IMR-90 (cell line): ENCODE data around the gene FADS2. TPM values are rescaled to one million over a fixed set of nuclear protein-coding genes. Genes with fewer than 3 reads are reported as not detected.
A peak's percentile ranks its signal among the peaks of the same experiment; 100 is the strongest.

Experiments used
- ATAC-seq: fragments of 200-7000 bp; cut with Tn5 transposase; 2 replicates; pipeline ENCODE4 v1.9.1; 2020; ENCODE audit warnings: low read depth, mild to moderate bottlenecking, moderate library complexity
- BruUV-seq: library from RNA; stranded (reverse); fragments of 400-500 nt; replicated peaks from 2 replicates; lab custom pipeline; 2021; lab: Mats Ljungman, UMichigan
- CTCF ChIA-PET: fragments of 300-600 bp; formaldehyde crosslinking; extraction: SDS; loops from one replicate; lab custom pipeline; 2021; ENCODE audit warnings: antibody characterized with exemption; lab: Yijun Ruan, JAX
- POLR2A ChIA-PET: fragments of 300-600 bp; sonication (Branson Sonifier 250); formaldehyde crosslinking; loops from one replicate; lab custom pipeline; 2022; ENCODE audit warnings: antibody characterized with exemption; ENCODE audit not compliant: unreplicated experiment; lab: Charles Lee
- DNase-seq: peaks from one replicate; pipeline ENCODE4 v3.0.0; 2013
- H2AFZ ChIP-seq: replicated peaks from 2 replicates; pipeline ENCODE3; 2013; ENCODE audit warnings: low read length, mild to moderate bottlenecking; ENCODE audit not compliant: poor library complexity
- H2AK5ac ChIP-seq: 2 replicates; pipeline ENCODE4 v1.6.1; 2013; ENCODE audit warnings: low read depth, low read length, inconsistent platforms
- H2AK9ac ChIP-seq: replicated peaks from 2 replicates; pipeline ENCODE3; 2013; ENCODE audit warnings: mild to moderate bottlenecking, low read depth, low read length, moderate library complexity; ENCODE audit not compliant: poor library complexity
- H2BK120ac ChIP-seq: 2 replicates; pipeline ENCODE4 v1.6.1; 2013; ENCODE audit warnings: low read depth, low read length, inconsistent platforms
- H2BK15ac ChIP-seq: 3 replicates; pipeline ENCODE4 v1.6.1; 2013; ENCODE audit warnings: low read depth, low read length, inconsistent platforms
- H2BK20ac ChIP-seq: 2 replicates; pipeline ENCODE4 v1.6.1; 2013; ENCODE audit warnings: low read depth, mild to moderate bottlenecking, inconsistent platforms, low read length, moderate library complexity
- H2BK5ac ChIP-seq: 2 replicates; pipeline ENCODE4 v1.6.1; 2013; ENCODE audit warnings: mild to moderate bottlenecking, low read depth, low read length, inconsistent platforms; ENCODE audit not compliant: poor library complexity, severe bottlenecking
- H3K14ac ChIP-seq: replicated peaks from 2 replicates; pipeline ENCODE4 v1.6.1; 2013; ENCODE audit warnings: low read depth, low read length, inconsistent platforms
- H3K18ac ChIP-seq: 2 replicates; pipeline ENCODE4 v1.6.1; 2013; ENCODE audit warnings: low read depth, low read length, control low read depth
- H3K23ac ChIP-seq: 2 replicates; pipeline ENCODE4 v1.6.1; 2013; ENCODE audit warnings: low read depth, low read length, inconsistent platforms
- H3K27ac ChIP-seq: 2 replicates; pipeline ENCODE4 v1.5.1; 2013; ENCODE audit warnings: mild to moderate bottlenecking, control low read depth, low read length; ENCODE audit not compliant: insufficient read depth
- H3K27me3 ChIP-seq: 2 replicates; pipeline ENCODE4 v1.6.1; 2013; ENCODE audit warnings: low read length; ENCODE audit not compliant: control insufficient read depth, insufficient read depth
- H3K36me3 ChIP-seq: 2 replicates; pipeline ENCODE4 v1.6.1; 2013; ENCODE audit warnings: low read length, mixed read lengths; ENCODE audit not compliant: control insufficient read depth, insufficient read depth
- H3K4ac ChIP-seq: 2 replicates; pipeline ENCODE4 v1.6.1; 2013; ENCODE audit warnings: low read depth, low read length, inconsistent platforms
- H3K4me1 ChIP-seq: 2 replicates; pipeline ENCODE4 v1.6.1; 2013; ENCODE audit warnings: low read length, mixed read lengths; ENCODE audit not compliant: control insufficient read depth, insufficient read depth
- H3K4me2 ChIP-seq: 2 replicates; pipeline ENCODE4 v1.6.1; 2013; ENCODE audit warnings: low read depth, mild to moderate bottlenecking, control low read depth, low read length, moderate library complexity
- H3K4me3 ChIP-seq: 2 replicates; pipeline ENCODE4 v1.5.1; 2013; ENCODE audit warnings: low read depth, mild to moderate bottlenecking, control low read depth, low read length, moderate library complexity; ENCODE audit not compliant: insufficient read depth
- H3K56ac ChIP-seq: 2 replicates; pipeline ENCODE4 v1.6.1; 2013; ENCODE audit warnings: low read length, inconsistent platforms; ENCODE audit not compliant: insufficient read depth; ENCODE audit errors: extremely low read depth
- H3K79me1 ChIP-seq, 2 experiments: 2 replicates each; pipeline ENCODE4 v1.6.1; 2013; ENCODE audit warnings: low read length in 2 of 2, inconsistent platforms in 1 of 2, low read depth in 1 of 2
- H3K9ac ChIP-seq: 2 replicates; pipeline ENCODE4 v1.6.1; 2013; ENCODE audit warnings: low read depth, low read length, control low read depth
- H3K9me1 ChIP-seq: 2 replicates; pipeline ENCODE4 v1.6.1; 2013; ENCODE audit warnings: low read length, inconsistent platforms; ENCODE audit not compliant: insufficient read depth
- H3K9me3 ChIP-seq: 2 replicates; pipeline ENCODE4 v1.6.1; 2013; ENCODE audit warnings: low read length; ENCODE audit not compliant: control insufficient read depth, insufficient read depth
- H4K20me1 ChIP-seq: 2 replicates; pipeline ENCODE4 v1.6.1; 2013; ENCODE audit warnings: low read length, inconsistent platforms; ENCODE audit not compliant: insufficient read depth
- H4K5ac ChIP-seq: 2 replicates; pipeline ENCODE4 v1.6.1; 2013; ENCODE audit warnings: mild to moderate bottlenecking, low read depth, low read length, control low read depth
- H4K8ac ChIP-seq, 2 experiments: 2 replicates each; pipeline ENCODE4 v1.6.1; 2013; ENCODE audit warnings: low read depth in 2 of 2, low read length in 2 of 2, control low read depth in 1 of 2, inconsistent platforms in 1 of 2
- H4K91ac ChIP-seq: 2 replicates; pipeline ENCODE4 v1.6.1; 2013; ENCODE audit warnings: low read depth, low read length, inconsistent platforms; ENCODE audit not compliant: insufficient read depth
- BHLHE40 ChIP-seq: fragments of 150-350 bp; IDR thresholded peaks from 2 replicates; pipeline ENCODE4 v1.6.1; 2016; ENCODE audit warnings: mild to moderate bottlenecking, low read depth, low read length
- CEBPB ChIP-seq: IDR thresholded peaks from 2 replicates; pipeline ENCODE4 v1.6.1; 2012; ENCODE audit warnings: low read depth, low read length, improper control_type of control experiment
- CHD1 ChIP-seq: IDR thresholded peaks from 2 replicates; pipeline ENCODE4 v1.6.1; 2012; ENCODE audit warnings: low read depth, low read length, improper control_type of control experiment
- FOS ChIP-seq: fragments of 150-350 bp; IDR thresholded peaks from 2 replicates; pipeline ENCODE4 v1.6.1; 2016; ENCODE audit warnings: low read depth, low read length
- MAFK ChIP-seq: IDR thresholded peaks from 2 replicates; pipeline ENCODE4 v1.6.1; 2012; ENCODE audit warnings: low read depth, low read length, improper control_type of control experiment
- MAZ ChIP-seq: IDR thresholded peaks from 2 replicates; pipeline ENCODE4 v1.6.1; 2012; ENCODE audit warnings: low read depth, mild to moderate bottlenecking, low read length, improper control_type of control experiment, moderate library complexity, borderline replicate concordance
- MXI1 ChIP-seq: IDR thresholded peaks from 2 replicates; pipeline ENCODE4 v1.6.1; 2012; ENCODE audit warnings: low read depth, mild to moderate bottlenecking, low read length, moderate library complexity, borderline replicate concordance
- NFE2L2 ChIP-seq: fragments of 150-350 bp; IDR thresholded peaks from 2 replicates; pipeline ENCODE4 v1.6.1; 2016; ENCODE audit warnings: low read depth, mild to moderate bottlenecking, low read length
- POLR2A ChIP-seq: IDR thresholded peaks from 2 replicates; pipeline ENCODE4 v1.6.1; 2012; ENCODE audit warnings: mild to moderate bottlenecking, low read depth, low read length
- RAD21 ChIP-seq: IDR thresholded peaks from 2 replicates; pipeline ENCODE4 v1.6.1; 2012; ENCODE audit warnings: low read length, improper control_type of control experiment
- RCOR1 ChIP-seq: IDR thresholded peaks from 2 replicates; pipeline ENCODE4 v1.6.1; 2012; ENCODE audit warnings: mild to moderate bottlenecking, low read length, improper control_type of control experiment; ENCODE audit not compliant: insufficient replicate concordance
- RFX5 ChIP-seq: IDR thresholded peaks from 2 replicates; pipeline ENCODE4 v1.8.0; 2012; ENCODE audit warnings: low read depth, mild to moderate bottlenecking, low read length, moderate library complexity
- SMC3 ChIP-seq: fragments of 150-350 bp; IDR thresholded peaks from 2 replicates; pipeline ENCODE4 v1.6.1; 2016; ENCODE audit warnings: low read depth, mild to moderate bottlenecking, antibody characterized with exemption, low read length, moderate library complexity
- WGBS, 2 experiments: methylation state at CpG; one replicate each; pipeline versions ENCODE4 v1.1.5 to v1.1.7; 2013; ENCODE audit warnings: missing lambda C conversion rate in 2 of 2; ENCODE audit not compliant: insufficient read length in 1 of 2; ENCODE audit errors: extremely low coverage in 2 of 2; 5-methylcytosine and 5-hydroxymethylcytosine counted together
- dilution Hi-C: fragments of 300-500 bp; cut with HindIII; formaldehyde crosslinking; loops from one replicate; pipeline ENCODE4 v1.14.3; 2018; ENCODE audit warnings: low sequenced_read_pairs; ENCODE audit not compliant: unreplicated experiment
- in situ Hi-C: fragments of 300-500 bp; cut with MboI; formaldehyde crosslinking; loops from 3 replicates; pipeline ENCODE4 v1.14.3; 2019; ENCODE audit warnings: low sequenced_read_pairs, inconsistent platforms, mixed read lengths
- intact Hi-C: fragments of 100-400 bp; cut with micrococcal nuclease; formaldehyde crosslinking; loops from 2 replicates; pipeline ENCODE4 v1.10.0; 2022
- polyA plus RNA-seq, 3 experiments: library from polyadenylated mRNA; depleted of rRNA; stranded (reverse); fragments of >200 nt; gene quantifications; 2 replicates each; pipeline ENCODE4 v1.2.3, GENCODE V29; 2012; ENCODE audit warnings: low replicate concordance in 1 of 3
- total RNA-seq: library from RNA; depleted of rRNA; stranded (reverse); fragments of >200 nt; gene quantifications from 2 replicates; pipeline ENCODE4 v1.2.3, GENCODE V29; 2012
- TF ChIP-seq, protein P1 (sequence below): conservative IDR thresholded peaks from 2 replicates; pipeline ENCODE4 v1.5.1; 2012; ENCODE audit warnings: mild to moderate bottlenecking, low read depth, low read length, improper control_type of control experiment
- TF ChIP-seq, protein P2 (sequence below): fragments of 150-350 bp; IDR thresholded peaks from 2 replicates; pipeline ENCODE4 v1.6.1; 2016; ENCODE audit warnings: low read depth, mild to moderate bottlenecking, low read length, moderate library complexity, borderline replicate concordance
- TF ChIP-seq, protein P3 (sequence below): fragments of 150-350 bp; IDR thresholded peaks from 2 replicates; pipeline ENCODE4 v1.6.1; 2017; ENCODE audit warnings: mild to moderate bottlenecking, antibody characterized with exemption, low read length, low read depth

FADS2 gene
- total and polyA plus RNA-seq, 2 of the 4 experiments (the other 2 are of a cell fraction): 33.3 to 88.4 TPM

DNA sequence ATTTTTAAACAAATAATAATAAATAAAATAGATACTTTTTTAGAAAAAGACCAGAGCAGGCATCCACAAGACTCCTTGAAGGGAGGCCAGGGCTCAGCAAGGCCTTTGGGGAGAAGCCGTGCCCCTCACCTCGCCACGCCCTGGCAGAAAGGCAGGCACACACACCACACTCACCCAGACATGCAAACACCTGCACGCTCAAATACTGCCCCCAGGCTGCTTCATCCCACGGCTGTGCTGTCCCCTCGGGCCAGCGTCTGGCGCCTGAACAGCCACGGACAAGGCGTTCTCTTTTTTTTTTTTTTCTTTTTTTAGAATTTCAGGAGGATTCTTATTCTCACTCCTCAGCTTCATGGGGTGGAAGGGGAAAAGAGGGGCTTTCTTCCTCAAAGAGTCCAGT lies 61.7 kb downstream of the FADS2 start:
- H2BK15ac ChIP-seq: no peak overlapping the region
- BruUV-seq: no TSS peak
- no peak overlapping the region for H4K5ac ChIP-seq
- ChIA-PET POLR2A (no interaction called here), CTCF (no interaction called here)
- H3K9me1 ChIP-seq: peaks cover 10% of the 10 kb centered on the region
- no peak for TF ChIP-seq RCOR1
- no peak for TF ChIP-seq CHD1
- TF ChIP-seq, protein P1, sequence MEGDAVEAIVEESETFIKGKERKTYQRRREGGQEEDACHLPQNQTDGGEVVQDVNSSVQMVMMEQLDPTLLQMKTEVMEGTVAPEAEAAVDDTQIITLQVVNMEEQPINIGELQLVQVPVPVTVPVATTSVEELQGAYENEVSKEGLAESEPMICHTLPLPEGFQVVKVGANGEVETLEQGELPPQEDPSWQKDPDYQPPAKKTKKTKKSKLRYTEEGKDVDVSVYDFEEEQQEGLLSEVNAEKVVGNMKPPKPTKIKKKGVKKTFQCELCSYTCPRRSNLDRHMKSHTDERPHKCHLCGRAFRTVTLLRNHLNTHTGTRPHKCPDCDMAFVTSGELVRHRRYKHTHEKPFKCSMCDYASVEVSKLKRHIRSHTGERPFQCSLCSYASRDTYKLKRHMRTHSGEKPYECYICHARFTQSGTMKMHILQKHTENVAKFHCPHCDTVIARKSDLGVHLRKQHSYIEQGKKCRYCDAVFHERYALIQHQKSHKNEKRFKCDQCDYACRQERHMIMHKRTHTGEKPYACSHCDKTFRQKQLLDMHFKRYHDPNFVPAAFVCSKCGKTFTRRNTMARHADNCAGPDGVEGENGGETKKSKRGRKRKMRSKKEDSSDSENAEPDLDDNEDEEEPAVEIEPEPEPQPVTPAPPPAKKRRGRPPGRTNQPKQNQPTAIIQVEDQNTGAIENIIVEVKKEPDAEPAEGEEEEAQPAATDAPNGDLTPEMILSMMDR: no peak
- TF ChIP-seq, protein P2, sequence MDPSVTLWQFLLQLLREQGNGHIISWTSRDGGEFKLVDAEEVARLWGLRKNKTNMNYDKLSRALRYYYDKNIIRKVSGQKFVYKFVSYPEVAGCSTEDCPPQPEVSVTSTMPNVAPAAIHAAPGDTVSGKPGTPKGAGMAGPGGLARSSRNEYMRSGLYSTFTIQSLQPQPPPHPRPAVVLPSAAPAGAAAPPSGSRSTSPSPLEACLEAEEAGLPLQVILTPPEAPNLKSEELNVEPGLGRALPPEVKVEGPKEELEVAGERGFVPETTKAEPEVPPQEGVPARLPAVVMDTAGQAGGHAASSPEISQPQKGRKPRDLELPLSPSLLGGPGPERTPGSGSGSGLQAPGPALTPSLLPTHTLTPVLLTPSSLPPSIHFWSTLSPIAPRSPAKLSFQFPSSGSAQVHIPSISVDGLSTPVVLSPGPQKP: no peak
- no peak for TF ChIP-seq BHLHE40
- no peak for TF ChIP-seq CEBPB
- TF ChIP-seq, protein P3, sequence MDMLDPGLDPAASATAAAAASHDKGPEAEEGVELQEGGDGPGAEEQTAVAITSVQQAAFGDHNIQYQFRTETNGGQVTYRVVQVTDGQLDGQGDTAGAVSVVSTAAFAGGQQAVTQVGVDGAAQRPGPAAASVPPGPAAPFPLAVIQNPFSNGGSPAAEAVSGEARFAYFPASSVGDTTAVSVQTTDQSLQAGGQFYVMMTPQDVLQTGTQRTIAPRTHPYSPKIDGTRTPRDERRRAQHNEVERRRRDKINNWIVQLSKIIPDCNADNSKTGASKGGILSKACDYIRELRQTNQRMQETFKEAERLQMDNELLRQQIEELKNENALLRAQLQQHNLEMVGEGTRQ: no peak
- no peak for TF ChIP-seq RAD21
- TF ChIP-seq POLR2A: no peak
- no peak for TF ChIP-seq MAZ
- TF ChIP-seq NFE2L2: no peak
- TF ChIP-seq MAFK: no peak
- TF ChIP-seq FOS: no peak
- no peak for TF ChIP-seq SMC3
- no peak for TF ChIP-seq RFX5
- TF ChIP-seq MXI1: no peak
- peak overlapping the region; percentile 31 for H2AK9ac ChIP-seq
- H3K4me3 ChIP-seq: peak overlapping the region; percentile 63; the same call in 1 of the 2 replicates
- H3K9me3 ChIP-seq: peaks cover 3% of the 10 kb centered on the region; the same call in 1 of the 2 replicates
- H3K27me3 ChIP-seq: no peaks in the 10 kb centered on the region
- 0 out of 2 replicates have a peak overlapping the region, but pooled peaks have one; percentile 3 for H2BK120ac ChIP-seq
- peak overlapping the region; percentile 87 for H3K4me2 ChIP-seq
- H3K79me1 ChIP-seq: peaks cover 23 to 58% of the 10 kb centered on the region in 2 experiments
- 100% methylated on average over 3 of the region's 10 CpGs; no CpG with 5 or more reads in 1 of the 2 experiments for WGBS, 2 experiments
- in situ Hi-C loops (no loop called here), dilution Hi-C loops (no loop called here), intact Hi-C loops (loop anchor here (2.0 kb wide), 1 partner anchor 93 kb away; no protein-coding TSS in a partner anchor)
- no peak overlapping the region for H3K23ac ChIP-seq
- H3K4ac ChIP-seq: peak overlapping the region; percentile 90; the same call in 1 of the 2 replicates
- H2AK5ac ChIP-seq: peak overlapping the region; percentile 63; the same call in 1 of the 2 replicates
- H3K9ac ChIP-seq: no peak overlapping the region
- peak overlapping the region; percentile 33 for H4K91ac ChIP-seq
- H2BK5ac ChIP-seq: peak overlapping the region; percentile 29
- no peak overlapping the region for H3K56ac ChIP-seq
- H2BK20ac ChIP-seq: no peak overlapping the region
- H4K20me1 ChIP-seq: peaks cover 15% of the 10 kb centered on the region; the same call in 1 of the 2 replicates
- ATAC-seq: no peak
- H3K14ac ChIP-seq: no peak overlapping the region
- H2AFZ ChIP-seq: no peak overlapping the region
- H3K4me1 ChIP-seq: peaks cover 26% of the 10 kb centered on the region
- H4K8ac ChIP-seq: no peak overlapping the region
- no peaks in the 10 kb centered on the region for H3K36me3 ChIP-seq
- H3K27ac ChIP-seq: no peak overlapping the region
- no peak overlapping the region for H3K18ac ChIP-seq
- no peak for DNase-seq
